ENCODE results near the gene RYR2. TPM values are rescaled to one million over a fixed set of nuclear protein-coding genes. Genes with fewer than 3 reads are reported as not detected.

Gene RYR2
- total and polyA plus RNA-seq, 8 donors = 1.6 to 6.9 (median 4.4) TPM

- WGBS, 2 donors = 54 to 69% methylated on average over 3 of the region's 3 CpGs
- no peak for DNase-seq
- Histone ChIP-seq H3K4me3 (no peak overlapping the region), H3K27me3 (no peaks in the 10 kb centered on the region), H3K36me3 (no peaks in the 10 kb centered on the region), H3K4me1 (no peaks in the 10 kb centered on the region), H3K9me3 (no peaks in the 10 kb centered on the region), H3K27ac (no peak overlapping the region)
- TF ChIP-seq, protein P1, sequence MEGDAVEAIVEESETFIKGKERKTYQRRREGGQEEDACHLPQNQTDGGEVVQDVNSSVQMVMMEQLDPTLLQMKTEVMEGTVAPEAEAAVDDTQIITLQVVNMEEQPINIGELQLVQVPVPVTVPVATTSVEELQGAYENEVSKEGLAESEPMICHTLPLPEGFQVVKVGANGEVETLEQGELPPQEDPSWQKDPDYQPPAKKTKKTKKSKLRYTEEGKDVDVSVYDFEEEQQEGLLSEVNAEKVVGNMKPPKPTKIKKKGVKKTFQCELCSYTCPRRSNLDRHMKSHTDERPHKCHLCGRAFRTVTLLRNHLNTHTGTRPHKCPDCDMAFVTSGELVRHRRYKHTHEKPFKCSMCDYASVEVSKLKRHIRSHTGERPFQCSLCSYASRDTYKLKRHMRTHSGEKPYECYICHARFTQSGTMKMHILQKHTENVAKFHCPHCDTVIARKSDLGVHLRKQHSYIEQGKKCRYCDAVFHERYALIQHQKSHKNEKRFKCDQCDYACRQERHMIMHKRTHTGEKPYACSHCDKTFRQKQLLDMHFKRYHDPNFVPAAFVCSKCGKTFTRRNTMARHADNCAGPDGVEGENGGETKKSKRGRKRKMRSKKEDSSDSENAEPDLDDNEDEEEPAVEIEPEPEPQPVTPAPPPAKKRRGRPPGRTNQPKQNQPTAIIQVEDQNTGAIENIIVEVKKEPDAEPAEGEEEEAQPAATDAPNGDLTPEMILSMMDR (IDR thresholded peaks at IDR 0.05) = no peak
- FAIRE-seq = no peak
- intact Hi-C loops (cut with DNase I) = no loop called here
- ATAC-seq = no peak
Observed at GRCh38 chr1:237228421-237228820, 186.4 kb downstream of the RYR2 start.

DNA sequence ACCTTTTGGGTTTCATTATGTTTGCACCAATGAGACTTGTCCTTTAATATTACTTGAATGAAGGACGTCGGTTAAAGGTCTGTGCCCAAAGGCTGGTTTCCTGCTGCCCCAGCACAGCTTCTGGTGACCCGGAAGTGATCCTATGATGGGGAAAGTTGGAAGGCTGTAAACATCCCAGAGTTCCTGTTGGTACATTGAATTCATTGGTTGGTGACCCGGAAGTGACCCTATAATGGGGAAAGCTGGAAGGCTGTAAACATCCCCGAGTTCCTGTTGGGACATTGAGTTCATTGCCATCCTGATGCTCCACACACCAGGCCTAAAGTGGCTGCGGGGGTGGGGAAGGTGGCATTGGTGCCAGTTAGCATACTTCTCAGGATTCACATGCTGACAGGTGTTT is 187.3 kb downstream of the RYR2 start:
- Histone ChIP-seq H3K36me3 (no peaks in the 10 kb centered on the region), H3K4me3 (no peak overlapping the region), H3K4me1 (no peaks in the 10 kb centered on the region), H3K27me3 (no peaks in the 10 kb centered on the region), H3K27ac (no peak overlapping the region), H3K9me3 (no peaks in the 10 kb centered on the region)
- no peak for FAIRE-seq
- 72 to 78% methylated on average over 6 of the region's 6 CpGs for WGBS, 2 donors
- no peak for ATAC-seq
- intact Hi-C loops (cut with DNase I) = no loop called here
- TF ChIP-seq, protein P1 (IDR thresholded peaks at IDR 0.05) = no peak
- DNase-seq = no peak

DNA sequence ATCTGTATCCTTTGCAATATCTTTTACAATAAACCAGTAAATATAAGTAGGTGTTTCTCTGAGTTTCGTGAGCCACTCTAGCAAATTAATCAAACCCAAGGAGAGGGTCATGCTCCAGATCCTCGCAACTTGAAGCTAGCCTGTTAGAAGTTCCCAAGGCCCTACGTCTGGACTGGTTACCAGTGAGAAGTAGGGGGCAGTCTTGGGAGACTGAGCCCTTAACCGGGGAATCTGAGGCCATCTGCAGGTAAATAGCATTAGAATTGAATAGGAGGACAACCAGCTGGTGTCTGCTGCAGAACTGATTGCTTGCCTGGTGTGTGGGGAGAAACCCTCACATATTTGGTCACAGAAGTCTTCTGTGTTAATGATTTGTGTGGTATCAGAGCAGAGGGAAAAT is 190.5 kb downstream of the RYR2 start:
- H3K27ac ChIP-seq = no peak overlapping the region
- 56 to 57% methylated on average over 4 of the region's 4 CpGs for WGBS, 2 donors
- no peak for FAIRE-seq
- H3K4me1 ChIP-seq = no peaks in the 10 kb centered on the region
- intact Hi-C loops (cut with DNase I) = no loop called here
- no peaks in the 10 kb centered on the region for H3K9me3 ChIP-seq
- H3K4me3 ChIP-seq = no peak overlapping the region
- no peak for DNase-seq
- H3K27me3 ChIP-seq = no peaks in the 10 kb centered on the region
- ATAC-seq = no peak
- no peaks in the 10 kb centered on the region for H3K36me3 ChIP-seq
- TF ChIP-seq, protein P1 (IDR thresholded peaks at IDR 0.05) = no peak

DNA sequence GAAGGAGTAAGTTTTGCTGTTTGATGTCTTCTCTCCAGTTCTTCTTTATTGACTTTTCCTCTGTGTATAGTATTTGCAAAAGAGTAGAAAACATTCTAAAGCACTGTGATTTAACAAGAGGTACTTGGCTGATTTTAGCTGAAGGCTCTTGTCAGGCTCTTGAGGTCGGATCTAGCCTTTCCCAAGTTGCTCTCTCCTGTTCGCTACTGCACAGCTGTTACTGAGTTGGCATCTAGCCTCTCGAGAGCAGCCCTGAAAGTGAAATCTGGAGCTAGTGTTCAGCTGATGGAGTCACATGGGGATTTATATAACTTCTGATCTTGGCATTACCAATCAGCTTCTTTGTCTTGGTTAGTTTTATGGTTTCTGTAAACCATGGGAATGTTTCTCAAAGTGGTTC is 193.1 kb downstream of the RYR2 start:
- Histone ChIP-seq H3K4me3 (no peak overlapping the region), H3K36me3 (no peaks in the 10 kb centered on the region), H3K27ac (no peak overlapping the region), H3K4me1 (no peaks in the 10 kb centered on the region), H3K27me3 (no peaks in the 10 kb centered on the region), H3K9me3 (no peaks in the 10 kb centered on the region)
- DNase-seq (no peak), ATAC-seq (no peak), FAIRE-seq (no peak)
- TF ChIP-seq, protein P1 (IDR thresholded peaks at IDR 0.05) = no peak
- WGBS, 2 donors = 46 to 65% methylated on average over 3 of the region's 3 CpGs
- intact Hi-C loops (cut with DNase I) = no loop called here

- FAIRE-seq (no peak), DNase-seq (no peak), ATAC-seq (no peak)
- 66 to 81% methylated on average over 3 of the region's 3 CpGs for WGBS, 2 donors
- H3K9me3 ChIP-seq = no peaks in the 10 kb centered on the region
- TF ChIP-seq, protein P1 (IDR thresholded peaks at IDR 0.05) = no peak
- H3K4me3 ChIP-seq = no peak overlapping the region
- H3K4me1 ChIP-seq = no peaks in the 10 kb centered on the region
- H3K27ac ChIP-seq = no peak overlapping the region
- intact Hi-C loops (cut with DNase I) = no loop called here
- H3K36me3 ChIP-seq = no peaks in the 10 kb centered on the region
- H3K27me3 ChIP-seq = no peaks in the 10 kb centered on the region
Observed at GRCh38 chr1:237237721-237238120, 195.7 kb downstream of the RYR2 start.

Measured in pancreas (tissue), 10 donors.